ENCODE measurements around the gene SCPEP1.

DNA sequence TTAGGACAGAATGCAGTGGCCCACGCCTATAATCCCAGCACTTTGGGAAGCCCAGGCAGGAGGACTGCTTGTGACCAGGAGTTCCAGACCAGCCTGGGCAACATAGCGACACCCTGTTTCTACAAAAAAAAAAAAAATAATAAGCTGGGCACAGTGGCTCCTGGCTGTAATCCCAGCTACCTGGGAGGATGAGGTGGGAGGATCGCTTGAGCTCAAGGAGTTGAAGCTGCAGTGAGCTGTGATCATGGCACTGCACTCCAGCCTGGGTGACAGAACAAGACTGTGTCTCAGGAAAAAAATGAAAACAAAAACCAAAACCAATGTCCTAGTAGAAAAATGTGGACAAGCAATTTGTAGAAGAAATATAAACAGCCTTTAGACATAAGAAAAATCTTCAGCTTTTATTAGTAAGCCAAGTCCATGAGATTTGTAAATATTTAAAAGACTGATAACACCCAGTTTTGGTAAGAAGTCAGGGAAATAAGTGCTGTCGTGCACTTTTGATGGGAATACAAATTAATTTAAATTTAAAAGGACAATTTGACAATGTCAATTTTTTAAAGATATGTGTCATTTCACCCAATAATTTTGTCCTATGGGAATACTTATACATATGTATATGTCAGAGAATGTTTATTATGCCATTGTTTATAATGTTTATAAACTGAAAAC lies 11.1 kb downstream of the SCPEP1 start:
- TF ChIP-seq, protein P1, sequence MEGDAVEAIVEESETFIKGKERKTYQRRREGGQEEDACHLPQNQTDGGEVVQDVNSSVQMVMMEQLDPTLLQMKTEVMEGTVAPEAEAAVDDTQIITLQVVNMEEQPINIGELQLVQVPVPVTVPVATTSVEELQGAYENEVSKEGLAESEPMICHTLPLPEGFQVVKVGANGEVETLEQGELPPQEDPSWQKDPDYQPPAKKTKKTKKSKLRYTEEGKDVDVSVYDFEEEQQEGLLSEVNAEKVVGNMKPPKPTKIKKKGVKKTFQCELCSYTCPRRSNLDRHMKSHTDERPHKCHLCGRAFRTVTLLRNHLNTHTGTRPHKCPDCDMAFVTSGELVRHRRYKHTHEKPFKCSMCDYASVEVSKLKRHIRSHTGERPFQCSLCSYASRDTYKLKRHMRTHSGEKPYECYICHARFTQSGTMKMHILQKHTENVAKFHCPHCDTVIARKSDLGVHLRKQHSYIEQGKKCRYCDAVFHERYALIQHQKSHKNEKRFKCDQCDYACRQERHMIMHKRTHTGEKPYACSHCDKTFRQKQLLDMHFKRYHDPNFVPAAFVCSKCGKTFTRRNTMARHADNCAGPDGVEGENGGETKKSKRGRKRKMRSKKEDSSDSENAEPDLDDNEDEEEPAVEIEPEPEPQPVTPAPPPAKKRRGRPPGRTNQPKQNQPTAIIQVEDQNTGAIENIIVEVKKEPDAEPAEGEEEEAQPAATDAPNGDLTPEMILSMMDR (conservative IDR thresholded peaks at IDR 0.05 in 1 of 2, IDR thresholded peaks at IDR 0.05 in 1 of 2; ENCODE audit: extremely low read depth in 1 of 2, insufficient read depth in 1 of 2, low read depth in 1 of 2, low read length in 2 of 2), result no peak
- no peak for TF ChIP-seq EZH2 (IDR thresholded peaks at IDR 0.05; ENCODE audit: borderline replicate concordance, low read length)
